ENCODE data around the gene CINP. TPM values are rescaled to one million over a fixed set of nuclear protein-coding genes. Genes with fewer than 3 reads are reported as not detected.
A peak's percentile ranks its signal among the peaks of the same experiment; 100 is the strongest.

The CINP gene
- total RNA-seq (ENCODE audit: unreplicated experiment) = 25.9 TPM
- long read RNA-seq, full-length matches to known transcripts = 24 of 26 reads
- long read RNA-seq, partial matches to known transcripts = 1 of 26 reads
- long read RNA-seq, other reads (novel, unspliced or antisense) = 1 of 26 reads

GRCh38 chr14:102362545-102363181 is at the start of gene CINP, which contains the start of gene TECPR2:
CINP (minus strand) TSS chr14:102362890; CDS start chr14:102362851, 39 bp downstream.
TECPR2 (plus strand) TSS chr14:102362941; CDS start chr14:102376722, 13,781 bp downstream.
- DNase-seq = peak; percentile 98
- Mint-ChIP-seq H3K9me3 (ENCODE audit: unreplicated experiment) (peaks cover 6% of the 10 kb centered on the region), H3K36me3 (ENCODE audit: unreplicated experiment) (no peaks in the 10 kb centered on the region), H3K27me3 (ENCODE audit: unreplicated experiment) (no peaks in the 10 kb centered on the region), H3K4me1 (ENCODE audit: low read depth, unreplicated experiment) (peaks cover 10% of the 10 kb centered on the region), H3K27ac (ENCODE audit: unreplicated experiment) (peak within 1 kb of the TSS; percentile 94), H3K4me3 (ENCODE audit: unreplicated experiment) (peak within 1 kb of the TSS; percentile 93)
- TF ChIP-seq, protein P1, sequence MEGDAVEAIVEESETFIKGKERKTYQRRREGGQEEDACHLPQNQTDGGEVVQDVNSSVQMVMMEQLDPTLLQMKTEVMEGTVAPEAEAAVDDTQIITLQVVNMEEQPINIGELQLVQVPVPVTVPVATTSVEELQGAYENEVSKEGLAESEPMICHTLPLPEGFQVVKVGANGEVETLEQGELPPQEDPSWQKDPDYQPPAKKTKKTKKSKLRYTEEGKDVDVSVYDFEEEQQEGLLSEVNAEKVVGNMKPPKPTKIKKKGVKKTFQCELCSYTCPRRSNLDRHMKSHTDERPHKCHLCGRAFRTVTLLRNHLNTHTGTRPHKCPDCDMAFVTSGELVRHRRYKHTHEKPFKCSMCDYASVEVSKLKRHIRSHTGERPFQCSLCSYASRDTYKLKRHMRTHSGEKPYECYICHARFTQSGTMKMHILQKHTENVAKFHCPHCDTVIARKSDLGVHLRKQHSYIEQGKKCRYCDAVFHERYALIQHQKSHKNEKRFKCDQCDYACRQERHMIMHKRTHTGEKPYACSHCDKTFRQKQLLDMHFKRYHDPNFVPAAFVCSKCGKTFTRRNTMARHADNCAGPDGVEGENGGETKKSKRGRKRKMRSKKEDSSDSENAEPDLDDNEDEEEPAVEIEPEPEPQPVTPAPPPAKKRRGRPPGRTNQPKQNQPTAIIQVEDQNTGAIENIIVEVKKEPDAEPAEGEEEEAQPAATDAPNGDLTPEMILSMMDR (IDR thresholded peaks at IDR 0.05; ENCODE audit: partially characterized antibody, unreplicated experiment) = no peak

DNA sequence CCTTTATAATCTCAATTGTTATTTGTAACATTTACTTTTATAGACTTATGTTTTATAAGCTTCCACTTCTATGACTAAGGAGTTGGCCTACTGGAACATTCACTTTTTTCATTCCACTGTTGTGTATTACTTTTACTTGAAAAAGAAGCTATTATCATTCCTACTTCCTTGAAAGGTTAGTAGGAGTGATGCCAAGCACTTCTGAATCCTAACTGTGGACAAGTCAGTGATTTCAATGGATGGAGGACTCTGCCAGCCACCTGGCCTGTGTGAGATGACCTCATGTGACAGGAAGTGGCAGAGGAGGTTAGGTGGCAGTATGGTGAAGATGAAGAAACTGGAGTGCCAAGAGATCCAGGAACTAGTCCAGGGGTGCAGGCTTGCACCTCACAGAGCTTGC is 46.0 kb upstream of the CINP start:
- DNase-seq = no peak
- Mint-ChIP-seq H3K9me3 (ENCODE audit: unreplicated experiment) (no peaks in the 10 kb centered on the region), H3K4me1 (ENCODE audit: low read depth, unreplicated experiment) (no peaks in the 10 kb centered on the region), H3K27me3 (ENCODE audit: unreplicated experiment) (no peaks in the 10 kb centered on the region), H3K36me3 (ENCODE audit: unreplicated experiment) (peaks cover 5% of the 10 kb centered on the region), H3K4me3 (ENCODE audit: unreplicated experiment) (no peak overlapping the region), H3K27ac (ENCODE audit: unreplicated experiment) (no peak overlapping the region)
- TF ChIP-seq, protein P1 (IDR thresholded peaks at IDR 0.05; ENCODE audit: partially characterized antibody, unreplicated experiment) = no peak

- Mint-ChIP-seq H3K4me1 (ENCODE audit: low read depth, unreplicated experiment) (no peaks in the 10 kb centered on the region), H3K4me3 (ENCODE audit: unreplicated experiment) (no peak overlapping the region), H3K27ac (ENCODE audit: unreplicated experiment) (no peak overlapping the region), H3K9me3 (ENCODE audit: unreplicated experiment) (no peaks in the 10 kb centered on the region), H3K27me3 (ENCODE audit: unreplicated experiment) (no peaks in the 10 kb centered on the region), H3K36me3 (ENCODE audit: unreplicated experiment) (peaks cover 17% of the 10 kb centered on the region)
- DNase-seq = no peak
- TF ChIP-seq, protein P1 (IDR thresholded peaks at IDR 0.05; ENCODE audit: partially characterized antibody, unreplicated experiment) = no peak
Observed at GRCh38 chr14:102407258-102407657, 44.6 kb upstream of the CINP start.

- H3K27ac Mint-ChIP-seq (ENCODE audit: unreplicated experiment) = no peak overlapping the region
- H3K4me1 Mint-ChIP-seq (ENCODE audit: low read depth, unreplicated experiment) = no peaks in the 10 kb centered on the region
- TF ChIP-seq, protein P1 (IDR thresholded peaks at IDR 0.05; ENCODE audit: partially characterized antibody, unreplicated experiment) = no peak
- H3K9me3 Mint-ChIP-seq (ENCODE audit: unreplicated experiment) = peaks cover 3% of the 10 kb centered on the region
- H3K4me3 Mint-ChIP-seq (ENCODE audit: unreplicated experiment) = no peak overlapping the region
- no peaks in the 10 kb centered on the region for H3K27me3 Mint-ChIP-seq (ENCODE audit: unreplicated experiment)
- H3K36me3 Mint-ChIP-seq (ENCODE audit: unreplicated experiment) = peaks cover 30% of the 10 kb centered on the region
- no peak for DNase-seq
Observed at GRCh38 chr14:102403028-102403427, 40.3 kb upstream of the CINP start.

DNA sequence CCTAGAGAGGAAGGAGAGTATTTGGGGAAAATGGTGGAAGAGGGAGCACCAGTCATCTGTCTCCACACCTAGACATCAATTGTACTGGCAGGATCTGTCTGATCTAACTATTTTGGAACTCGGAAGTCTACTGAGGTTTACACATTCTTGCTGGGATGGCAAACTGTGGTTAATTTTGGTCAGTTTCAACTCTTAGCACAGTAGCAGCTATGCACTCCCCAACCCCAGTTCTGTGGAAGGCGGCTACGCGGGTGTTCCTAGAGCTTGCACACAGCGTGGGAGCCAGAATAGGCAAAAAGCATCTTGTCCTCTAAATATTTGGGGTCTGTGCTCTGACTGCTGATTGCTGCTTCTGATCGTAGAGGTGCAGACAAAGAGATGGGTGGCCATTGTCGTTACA is 33.8 kb upstream of the CINP start:
- TF ChIP-seq, protein P1 (IDR thresholded peaks at IDR 0.05; ENCODE audit: partially characterized antibody, unreplicated experiment) = no peak
- Mint-ChIP-seq H3K4me3 (ENCODE audit: unreplicated experiment) (no peak overlapping the region), H3K27ac (ENCODE audit: unreplicated experiment) (no peak overlapping the region), H3K4me1 (ENCODE audit: low read depth, unreplicated experiment) (no peaks in the 10 kb centered on the region), H3K9me3 (ENCODE audit: unreplicated experiment) (peaks cover 9% of the 10 kb centered on the region), H3K27me3 (ENCODE audit: unreplicated experiment) (no peaks in the 10 kb centered on the region), H3K36me3 (ENCODE audit: unreplicated experiment) (peaks cover 31% of the 10 kb centered on the region)
- DNase-seq = no peak
